Kidney capillary endothelial cell (primary cell): Measurements from ENCODE around the gene DGKI.
"Not testable (repeated sequence)": the region's sequence is repeated elsewhere in the genome, so short reads cannot be mapped to it uniquely, and the experiment has no call there.

Experiments
- DNase-seq: peaks from one replicate; pipeline ENCODE4 v3.0.0-alpha.2; 2018; ENCODE audit warnings: low spot score

The DGKI gene

GRCh38 chr7:137835486-137836112 lies 11.2 kb downstream of the DGKI start:
- peak; percentile 44 for DNase-seq

DNA sequence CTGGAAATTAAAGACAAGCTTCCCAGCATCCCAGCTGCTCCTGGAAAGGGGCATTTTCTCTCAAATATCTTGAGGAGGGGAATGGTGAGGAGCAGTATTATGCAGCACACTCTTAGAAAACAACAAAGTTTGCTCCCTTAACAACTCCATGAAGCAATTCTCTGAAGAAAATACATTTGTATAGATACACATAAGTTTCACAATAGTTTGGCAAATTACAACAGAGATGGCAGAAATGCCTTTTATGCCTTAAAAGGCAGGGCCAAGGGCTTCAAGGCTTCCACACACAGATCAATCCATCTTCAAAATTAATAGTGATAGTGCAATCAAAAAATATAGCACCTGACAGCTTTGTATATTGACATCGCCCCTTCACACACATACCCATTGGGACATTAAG lies 12.2 kb downstream of the DGKI start:
- DNase-seq, result no peak

GRCh38 chr7:137832990-137833389 lies 13.8 kb downstream of the DGKI start:
- DNase-seq, result not testable (repeated sequence)

DNA sequence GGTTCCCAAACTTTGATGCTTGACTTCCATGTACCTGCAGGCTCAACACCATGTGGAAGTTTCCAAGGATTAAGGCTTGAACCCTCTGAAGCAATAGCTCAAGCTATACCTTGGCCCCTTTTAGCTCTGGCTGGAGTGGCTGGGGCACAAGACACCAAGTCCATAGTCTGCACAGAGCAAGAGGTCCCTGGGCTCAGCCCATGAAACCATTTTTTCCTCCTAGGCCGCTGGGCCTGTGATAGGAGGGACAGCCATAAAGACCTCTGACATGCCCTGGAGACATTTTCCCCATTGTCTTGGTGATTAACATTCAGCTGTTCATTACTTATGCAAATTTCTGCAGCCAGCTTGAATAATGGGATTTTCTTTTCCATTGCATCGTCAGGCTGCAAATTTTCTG lies 14.4 kb downstream of the DGKI start:
- DNase-seq, result no peak

DNA sequence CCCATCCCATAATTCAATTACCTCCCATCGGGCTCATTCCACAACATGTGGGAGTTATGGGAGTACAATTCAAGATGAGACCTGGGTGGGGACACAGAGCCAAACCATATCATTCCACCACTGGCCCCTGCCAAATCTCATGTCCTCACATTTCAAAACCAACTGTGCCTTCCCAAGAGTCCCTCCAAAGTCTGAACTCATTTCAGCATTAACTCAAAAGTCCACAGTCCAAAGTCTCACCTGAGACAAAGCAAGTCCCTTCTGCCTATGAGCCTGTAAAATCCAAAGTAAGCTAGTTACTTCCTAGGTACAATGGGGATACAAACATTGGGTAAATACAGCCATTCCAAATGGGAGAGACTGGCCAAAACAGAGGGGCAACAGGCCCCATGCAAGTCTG lies 15.2 kb downstream of the DGKI start:
- DNase-seq, result not testable (repeated sequence)

DNA sequence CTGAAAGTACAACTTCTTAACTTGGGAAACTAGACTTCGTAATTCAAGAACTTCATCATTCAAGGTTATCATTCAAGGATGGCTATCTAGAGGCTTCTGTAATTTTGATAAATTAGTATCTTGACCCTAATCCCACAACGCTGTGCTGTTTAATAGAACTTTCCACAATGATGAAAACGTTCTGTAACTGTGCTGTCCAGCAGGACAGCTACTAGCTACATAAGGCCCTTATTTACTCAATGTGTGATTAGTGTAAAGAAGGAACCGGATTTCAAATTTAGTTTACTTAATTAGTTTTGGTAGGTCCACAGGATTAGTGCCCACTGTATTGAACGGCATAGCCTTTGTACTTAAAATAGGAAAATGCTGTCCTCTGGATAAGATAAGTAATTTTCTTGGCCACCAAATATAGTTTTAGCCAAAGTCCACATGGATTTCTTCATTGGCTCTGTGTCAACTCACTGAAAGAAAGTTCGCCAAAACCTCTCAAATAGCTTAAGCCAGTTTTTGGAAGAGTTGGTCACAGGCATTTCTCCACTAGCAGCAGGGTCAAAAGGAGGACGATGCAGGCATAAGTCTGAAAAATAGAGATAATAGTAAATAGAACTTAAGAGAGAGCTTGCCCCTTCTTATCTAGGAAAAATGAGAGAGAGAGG lies 17.3 kb downstream of the DGKI start:
- DNase-seq, result no peak

- DNase-seq, result no peak
Observed at GRCh38 chr7:137828456-137828855, 18.3 kb downstream of the DGKI start.

- DNase-seq, result no peak
Observed at GRCh38 chr7:137825489-137825888, 21.3 kb downstream of the DGKI start.

GRCh38 chr7:137820677-137821420 lies 25.9 kb downstream of the DGKI start:
- no peak for DNase-seq

DNA sequence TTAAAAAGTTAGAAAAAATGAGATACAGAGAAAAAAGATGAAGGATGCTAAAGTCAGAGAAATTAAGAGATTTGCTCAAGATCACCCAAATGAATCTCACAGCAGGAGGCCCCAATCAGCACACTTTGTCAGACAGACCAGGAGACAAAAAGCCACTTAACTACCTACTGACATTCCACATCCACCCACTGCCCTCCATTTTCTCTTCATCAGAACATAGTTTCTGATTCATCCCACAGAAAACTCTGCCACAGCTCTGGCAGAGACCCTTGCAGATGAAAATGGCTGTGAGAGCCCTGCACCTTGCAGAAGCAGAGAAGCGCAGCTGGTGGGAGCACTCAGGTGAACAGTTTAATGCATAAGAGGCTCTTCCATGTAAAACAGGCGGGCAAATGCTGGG lies 26.6 kb downstream of the DGKI start:
- DNase-seq, result no peak

DNA sequence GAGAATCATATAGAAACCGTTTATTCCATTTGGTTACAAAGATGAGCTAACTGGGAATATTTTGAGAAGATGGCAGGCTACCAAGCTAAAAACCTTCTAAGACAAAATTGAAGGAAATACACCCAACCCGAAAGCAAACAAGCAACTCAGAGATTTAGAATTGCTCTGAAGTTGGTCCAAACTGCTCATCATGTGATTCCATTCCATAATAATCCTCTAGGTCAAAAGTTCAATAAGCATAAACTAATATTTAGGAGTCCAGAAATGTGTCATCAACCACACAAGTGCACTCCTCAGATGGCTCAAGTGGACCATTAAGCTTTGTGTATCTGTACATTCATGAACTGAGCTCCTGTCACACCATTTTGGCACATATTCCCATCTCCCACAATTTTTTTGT lies 28.7 kb downstream of the DGKI start:
- DNase-seq, result no peak

- no peak for DNase-seq
Observed at GRCh38 chr7:137816696-137817320, 30.0 kb downstream of the DGKI start.

DNA sequence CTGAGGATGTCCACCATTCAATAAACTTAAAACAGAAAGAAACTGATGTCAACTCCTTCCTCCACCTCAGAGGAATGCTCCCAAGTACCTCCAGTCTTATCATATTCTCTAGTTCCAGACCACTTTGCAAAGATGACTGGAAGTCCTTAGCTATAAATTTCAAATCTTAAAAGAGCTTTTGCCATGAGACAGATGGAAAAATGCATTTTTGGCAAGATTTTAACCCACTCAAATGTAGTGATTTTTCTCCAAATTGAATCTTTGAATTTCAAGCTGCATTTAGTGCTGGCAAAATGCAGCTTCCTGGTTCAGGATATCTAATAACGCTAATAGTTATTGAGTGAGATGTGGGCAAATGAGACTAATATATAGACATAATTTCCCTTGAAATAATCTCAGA lies 33.2 kb downstream of the DGKI start:
- DNase-seq, result no peak

GRCh38 chr7:137810248-137810647 lies 36.5 kb downstream of the DGKI start:
- DNase-seq, result no peak

GRCh38 chr7:137804836-137805235 lies 41.9 kb downstream of the DGKI start:
- no peak for DNase-seq

DNA sequence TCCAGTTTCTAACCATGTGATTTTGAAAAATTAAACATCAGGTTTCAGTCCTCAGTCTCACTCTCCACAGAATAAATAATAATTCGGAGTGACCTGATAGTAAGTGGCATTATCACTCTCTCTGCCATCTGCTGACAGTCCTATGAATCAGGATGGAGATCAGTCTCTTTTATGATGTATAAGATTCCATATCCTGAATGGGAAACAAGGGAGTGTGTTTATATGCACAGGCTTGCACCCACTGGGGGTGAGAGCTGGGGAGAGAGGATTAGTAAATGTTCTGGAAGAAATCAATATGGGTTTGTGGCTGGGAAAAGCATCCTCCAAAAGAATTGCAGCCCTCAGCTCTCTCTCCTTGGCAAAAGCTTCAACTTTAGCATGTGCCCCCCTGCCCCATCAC lies 45.3 kb downstream of the DGKI start:
- DNase-seq, result no peak

GRCh38 chr7:137801003-137801402 lies 45.8 kb downstream of the DGKI start:
- DNase-seq, result peak; percentile 57

DNA sequence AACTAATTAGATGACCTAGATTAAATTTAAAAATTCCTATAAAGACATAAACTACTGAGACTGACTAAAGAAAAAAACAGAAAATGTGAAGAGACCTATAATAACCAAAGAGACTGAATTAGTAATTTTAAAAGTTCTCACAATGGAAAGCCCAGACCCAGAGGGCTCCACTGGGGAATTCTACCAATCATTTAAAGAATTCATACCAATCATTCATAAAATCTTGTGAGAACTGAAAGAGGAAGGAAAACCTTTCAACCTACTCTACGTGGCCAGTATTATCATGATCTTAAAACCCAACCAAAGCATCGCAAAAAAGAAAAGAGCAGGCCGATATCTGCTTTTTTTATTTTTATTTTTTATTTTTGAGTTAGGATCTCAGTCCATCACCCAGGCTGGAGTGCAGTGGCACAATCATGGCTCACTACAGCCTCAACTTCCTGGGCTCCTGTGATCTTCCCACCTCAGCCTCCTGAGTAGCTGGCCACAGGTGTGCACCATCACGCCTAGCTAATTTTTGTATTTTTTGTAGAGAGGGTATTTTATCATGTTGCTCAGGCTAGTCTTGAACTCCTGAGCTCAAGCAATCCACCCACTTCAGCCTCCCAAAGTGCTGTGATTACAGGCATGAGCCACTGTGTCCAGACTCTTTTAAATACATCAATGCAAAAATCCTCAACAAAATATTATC lies 48.6 kb downstream of the DGKI start:
- no peak for DNase-seq

DNA sequence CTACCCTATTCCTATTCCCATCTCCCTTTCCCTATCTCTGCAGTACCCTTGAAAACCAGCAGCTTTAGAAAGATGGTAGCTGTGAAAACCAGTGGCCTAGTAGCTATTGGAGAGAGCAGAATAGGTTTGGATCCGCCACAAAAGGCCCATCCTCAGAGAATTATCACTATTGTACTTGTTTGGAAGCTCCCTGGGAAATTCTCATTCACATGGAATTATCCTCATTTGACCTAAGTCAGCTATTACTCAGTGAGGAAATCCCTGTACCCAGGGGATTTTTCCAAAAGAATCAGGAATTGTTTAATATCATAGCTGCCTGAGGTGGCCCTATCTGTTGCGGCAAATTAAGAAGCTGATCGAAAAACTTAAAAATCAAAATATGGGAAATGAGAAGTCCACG lies 51.6 kb downstream of the DGKI start:
- DNase-seq, result no peak

DNA sequence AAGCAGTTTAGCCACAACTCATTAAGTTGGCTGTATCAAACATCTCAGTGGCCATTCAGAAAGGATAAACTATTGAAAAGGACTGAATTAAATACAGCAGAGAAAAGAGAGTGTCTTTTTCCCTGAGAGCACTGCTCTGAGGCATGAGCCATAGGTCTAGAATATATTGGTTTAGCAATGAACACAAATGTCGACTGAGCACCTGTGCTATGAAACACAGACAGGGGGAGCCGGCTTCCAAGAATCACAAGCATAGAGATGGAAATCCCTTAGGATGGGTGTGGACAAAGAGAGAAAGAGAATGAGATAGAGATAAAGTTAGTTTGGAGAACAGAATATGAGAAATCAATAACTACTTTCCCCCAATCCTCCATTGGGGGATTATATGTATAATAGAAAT lies 54.8 kb downstream of the DGKI start:
- no peak for DNase-seq

GRCh38 chr7:137790828-137791227 lies 55.9 kb downstream of the DGKI start:
- no peak for DNase-seq

GRCh38 chr7:137789215-137789882 lies 57.4 kb downstream of the DGKI start:
- DNase-seq, result no peak
